GM18517 (cell line): ENCODE data around the gene MLXIP.
"Not testable (repeated sequence)": the region's sequence is repeated elsewhere in the genome, so short reads cannot be mapped to it uniquely, and the experiment has no call there.

ENCODE experiments used
- ATAC-seq: cut with Tn5 transposase; IDR thresholded peaks from one replicate; pipeline ENCODE4 v1.9.1; 2021; ENCODE audit warnings: mild to moderate bottlenecking, moderate library complexity; ENCODE audit not compliant: unreplicated experiment

The MLXIP gene

GRCh38 chr12:122144885-122145284, 66.3 kb downstream of the MLXIP start:
- ATAC-seq: no peak

GRCh38 chr12:122145505-122146330, 67.2 kb downstream of the MLXIP start:
- ATAC-seq: no peak

GRCh38 chr12:122147514-122148290, 69.1 kb downstream of the MLXIP start:
- no peak for ATAC-seq

- ATAC-seq: no peak
These were observed 70.1 kb downstream of the MLXIP start for GRCh38 chr12:122148657-122149056.

- no peak for ATAC-seq
These were observed 71.6 kb downstream of the MLXIP start for GRCh38 chr12:122150127-122150681.

GRCh38 chr12:122152754-122153153, 74.2 kb downstream of the MLXIP start:
- ATAC-seq: no peak

- ATAC-seq: no peak
These were observed 77.1 kb downstream of the MLXIP start for GRCh38 chr12:122155705-122156104.

GRCh38 chr12:122158700-122159285, 80.2 kb downstream of the MLXIP start:
- ATAC-seq: no peak

GRCh38 chr12:122159882-122160281, 81.3 kb downstream of the MLXIP start:
- ATAC-seq: no peak

- ATAC-seq: no peak
These were observed 82.2 kb downstream of the MLXIP start for GRCh38 chr12:122160761-122161160.

- no peak for ATAC-seq
These were observed 83.1 kb downstream of the MLXIP start for GRCh38 chr12:122161682-122162081.

GRCh38 chr12:122162976-122163375, 84.4 kb downstream of the MLXIP start:
- no peak for ATAC-seq

GRCh38 chr12:122166422-122167349, 88.1 kb downstream of the MLXIP start:
- ATAC-seq: no peak

- ATAC-seq: no peak
These were observed 88.9 kb downstream of the MLXIP start for GRCh38 chr12:122167356-122167925.

- ATAC-seq: no peak
These were observed 89.9 kb downstream of the MLXIP start for GRCh38 chr12:122168492-122168891.

- no peak for ATAC-seq
These were observed 92.8 kb downstream of the MLXIP start for GRCh38 chr12:122171399-122171798.

- no peak for ATAC-seq
These were observed 93.8 kb downstream of the MLXIP start for GRCh38 chr12:122172262-122172939.

GRCh38 chr12:122174155-122174845, 95.7 kb downstream of the MLXIP start, which contains the start of gene IL31:
Gene IL31 (minus strand): TSS chr12:122174221. CDS start chr12:122174172, 49 bp downstream.
- no peak for ATAC-seq

- ATAC-seq: not testable (repeated sequence)
These were observed 97.9 kb downstream of the MLXIP start for GRCh38 chr12:122176473-122176872.
